Fibroblast of peridontal ligament (primary cell): Measurements from ENCODE around the gene DNAJC2.
"Not testable (repeated sequence)": the region's sequence is repeated elsewhere in the genome, so short reads cannot be mapped to it uniquely, and the experiment has no call there.

Source experiments
- DNase-seq: peaks from one replicate; pipeline ENCODE4 v3.0.0-alpha.2; 2010; ENCODE audit errors: extremely low read depth

The DNAJC2 gene

DNA sequence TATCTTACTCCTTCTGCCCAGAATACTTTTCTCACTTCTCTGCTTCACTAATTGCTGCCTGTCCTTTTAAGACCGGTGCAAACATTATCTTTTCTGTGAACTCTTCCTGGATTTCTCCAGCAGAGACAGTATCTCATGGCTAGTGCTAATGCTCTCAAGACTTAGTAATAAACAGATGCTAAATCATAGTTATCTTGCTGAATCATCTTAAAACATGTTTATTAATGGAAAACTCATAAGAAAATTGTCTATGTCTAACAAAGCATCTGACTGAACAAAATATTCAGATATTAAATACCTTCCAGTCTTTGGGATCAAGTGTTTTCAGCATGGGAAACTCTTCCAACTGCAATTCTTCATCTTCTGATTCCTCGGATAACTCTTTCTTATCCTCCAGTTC, 3.1 kb downstream of the DNAJC2 start:
- no peak for DNase-seq

DNA sequence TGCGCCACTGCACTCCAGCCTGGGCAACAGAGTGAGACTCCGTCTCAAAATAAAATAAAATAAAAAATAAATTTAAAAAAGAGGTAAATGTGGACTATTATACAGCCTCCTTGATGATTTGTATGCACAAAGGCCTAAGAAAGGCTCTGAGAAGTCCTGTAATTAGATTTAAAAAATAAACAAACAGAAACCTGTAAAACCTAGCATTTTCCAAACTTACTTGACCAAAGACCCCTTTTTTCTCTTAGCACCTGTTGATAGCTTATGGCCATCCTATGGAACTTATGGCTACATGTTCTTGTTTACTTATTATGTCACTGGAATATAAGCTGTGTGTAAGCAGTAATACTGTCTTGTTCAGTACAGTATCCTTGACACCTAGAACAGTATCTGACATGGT, 5.7 kb downstream of the DNAJC2 start:
- no peak for DNase-seq

DNA sequence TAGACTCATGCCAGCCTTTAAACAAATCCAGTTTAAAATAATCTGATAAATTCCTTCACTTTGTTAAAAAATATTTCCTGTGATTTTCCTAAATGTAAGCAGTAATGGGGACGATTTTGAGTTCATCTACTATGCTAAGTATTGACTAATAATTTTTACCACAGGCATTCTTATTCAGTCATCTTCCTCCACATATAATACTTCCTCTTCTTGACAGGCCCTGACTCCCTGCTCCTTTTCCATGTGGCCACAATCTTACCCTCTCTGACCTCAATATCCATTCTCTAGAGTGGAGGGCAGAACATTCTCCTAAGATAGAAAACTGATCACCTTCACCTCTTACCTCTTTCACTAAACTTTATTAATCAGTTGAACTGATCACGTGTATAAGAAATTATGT, 7.8 kb downstream of the DNAJC2 start:
- DNase-seq = no peak

DNA sequence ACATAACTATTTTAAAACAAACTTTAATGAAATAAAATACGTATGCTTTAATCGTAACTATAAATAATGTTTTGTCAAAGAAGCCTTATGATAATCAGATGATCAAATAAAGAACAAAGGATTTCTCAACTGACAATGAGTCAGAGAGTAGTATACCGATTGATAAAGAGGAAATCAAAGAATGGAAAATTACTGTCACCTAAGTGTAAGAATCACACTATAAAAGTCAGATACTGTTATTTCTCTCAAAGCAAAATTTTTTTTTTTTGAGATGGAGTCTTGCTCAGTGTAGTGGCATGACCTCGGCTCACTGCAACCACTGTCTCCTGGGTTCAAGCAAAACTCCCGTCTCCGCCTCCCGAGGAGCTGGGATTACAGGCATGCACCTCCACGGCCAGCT, 18.8 kb downstream of the DNAJC2 start:
- DNase-seq = no peak

DNA sequence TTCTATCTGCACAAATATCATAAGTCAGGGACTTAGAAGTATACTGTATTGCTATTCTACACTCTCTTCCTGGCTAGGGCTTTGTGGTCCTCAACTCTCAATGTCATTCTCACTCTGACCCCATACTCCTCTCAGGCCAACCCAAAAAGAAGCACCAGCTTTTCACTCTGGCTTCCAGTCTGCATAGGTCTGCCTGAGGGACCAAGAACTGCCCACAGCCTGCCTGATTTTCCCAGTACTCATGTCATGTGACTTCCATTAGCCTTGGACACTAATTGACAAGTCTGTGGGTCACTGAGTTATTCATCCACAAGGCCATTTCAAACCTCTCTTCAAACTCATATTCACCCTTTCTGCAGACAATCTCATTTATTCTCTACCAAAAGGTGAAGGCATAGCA, 27.6 kb downstream of the DNAJC2 start:
- DNase-seq = no peak

DNA sequence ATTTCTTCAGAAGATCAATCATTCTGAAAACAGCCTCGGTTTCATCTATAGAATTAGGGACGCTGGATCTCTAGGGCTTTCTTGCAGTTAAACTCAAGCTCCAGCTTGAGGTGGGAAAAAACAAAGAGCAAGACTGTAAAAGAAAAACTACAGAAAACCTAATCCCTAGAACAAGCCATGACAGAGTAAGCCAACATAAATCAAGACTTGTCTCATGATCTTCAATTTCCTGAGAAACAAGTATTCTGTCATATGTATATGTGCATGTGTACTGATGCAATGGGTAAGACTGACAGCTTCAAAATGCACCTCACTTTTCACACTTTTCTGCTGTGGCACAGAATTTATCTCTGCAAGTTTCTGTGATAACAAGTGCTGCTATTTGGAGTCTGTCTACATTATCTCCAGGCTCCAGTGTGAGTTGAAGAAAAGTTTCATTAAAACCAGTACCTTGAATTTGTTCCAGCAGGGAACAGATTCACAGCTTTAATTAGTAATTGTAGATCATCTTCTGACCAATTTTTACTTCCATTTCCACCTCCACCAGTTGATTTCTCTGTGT, 28.1 kb downstream of the DNAJC2 start:
- DNase-seq = no peak

DNA sequence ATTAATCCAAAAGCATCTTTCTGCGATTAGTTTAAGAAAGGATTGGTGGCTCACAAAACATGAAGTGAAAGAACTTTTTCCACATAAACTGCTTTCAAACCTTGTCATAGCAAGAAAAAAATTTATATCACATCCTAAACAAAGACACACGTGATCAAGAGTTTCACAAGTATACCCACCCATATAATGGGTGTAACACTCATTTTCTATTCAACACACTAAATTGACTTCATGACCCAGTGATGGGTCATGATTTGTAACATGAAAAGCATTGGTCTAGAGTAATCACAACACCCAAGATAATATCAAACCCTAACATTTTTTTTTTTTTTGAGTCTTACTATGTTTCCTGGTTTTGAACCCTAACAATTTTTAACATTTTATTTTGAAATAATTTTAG, 29.7 kb downstream of the DNAJC2 start:
- no peak for DNase-seq

DNA sequence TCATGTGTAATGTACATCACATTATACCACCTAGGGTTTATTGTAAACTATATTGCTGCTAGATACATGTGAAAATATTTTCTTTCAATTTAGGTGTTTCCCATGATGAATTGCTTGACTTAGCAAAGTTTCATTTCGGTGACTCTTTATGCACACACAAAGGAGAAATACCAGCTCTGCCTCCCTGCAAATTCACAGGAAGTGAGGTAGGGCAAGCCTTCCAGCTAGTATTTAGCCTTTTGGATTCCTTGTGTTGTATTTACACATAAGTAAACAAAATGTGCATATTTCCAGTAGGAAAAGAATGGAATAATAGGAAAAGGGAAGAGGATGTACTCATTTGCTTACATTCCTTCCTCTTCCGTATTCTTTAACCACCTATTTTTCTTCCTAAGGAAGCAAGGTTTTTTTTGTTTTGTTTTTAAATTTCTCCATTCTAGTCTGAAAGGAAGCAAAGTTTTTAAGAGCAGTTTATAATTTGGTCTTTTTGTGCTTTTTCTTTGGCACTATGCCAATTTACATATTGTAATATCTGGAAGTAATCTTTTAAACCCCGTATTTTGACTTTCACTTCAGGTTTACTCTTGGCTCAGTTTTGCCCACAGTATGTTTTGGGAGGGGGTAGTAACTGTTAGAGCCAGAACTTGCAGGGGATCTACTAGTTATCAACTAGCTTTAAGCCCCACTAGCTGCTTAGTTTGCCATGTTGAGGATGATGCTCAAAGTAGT, 36.9 kb downstream of the DNAJC2 start:
- DNase-seq = no peak

DNA sequence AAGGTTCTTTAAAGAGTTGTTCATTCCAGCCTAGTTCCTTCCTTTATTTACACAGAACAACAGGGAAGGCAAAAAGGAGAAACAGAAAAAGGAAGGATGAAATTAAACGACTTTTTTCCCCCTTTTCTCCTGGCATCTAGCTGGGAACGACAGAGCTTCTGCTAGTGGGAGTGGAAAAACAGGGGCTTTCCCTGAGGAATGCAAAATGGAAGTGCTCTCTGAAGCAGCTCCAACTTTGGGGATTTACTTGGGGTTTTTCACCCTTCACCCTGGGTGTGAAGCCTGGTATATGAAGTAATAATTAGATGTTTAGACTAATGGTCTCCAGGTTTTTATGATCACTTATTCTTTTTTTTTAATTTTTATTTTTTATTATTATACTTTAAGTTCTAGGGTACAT, 43.1 kb downstream of the DNAJC2 start:
- no peak for DNase-seq

DNA sequence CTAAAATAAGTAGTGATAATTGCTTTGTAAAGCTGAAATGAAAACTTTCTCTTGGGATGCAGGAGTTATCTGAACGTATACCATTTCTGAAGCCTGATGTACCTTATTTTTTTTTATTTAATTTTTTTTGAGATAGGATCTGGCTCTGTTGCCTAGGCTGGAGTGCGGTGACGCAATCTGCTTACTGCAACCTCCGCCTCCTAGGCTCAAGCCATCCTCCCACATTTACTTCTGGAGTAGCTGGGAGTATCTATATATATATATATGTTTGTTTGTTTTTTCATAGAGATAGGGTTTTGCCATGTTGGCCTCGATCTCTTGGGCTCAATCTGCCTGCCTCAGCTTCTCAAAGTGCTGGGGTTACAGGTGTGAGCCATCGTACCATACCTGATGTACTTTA, 44.9 kb downstream of the DNAJC2 start:
- no peak for DNase-seq

DNA sequence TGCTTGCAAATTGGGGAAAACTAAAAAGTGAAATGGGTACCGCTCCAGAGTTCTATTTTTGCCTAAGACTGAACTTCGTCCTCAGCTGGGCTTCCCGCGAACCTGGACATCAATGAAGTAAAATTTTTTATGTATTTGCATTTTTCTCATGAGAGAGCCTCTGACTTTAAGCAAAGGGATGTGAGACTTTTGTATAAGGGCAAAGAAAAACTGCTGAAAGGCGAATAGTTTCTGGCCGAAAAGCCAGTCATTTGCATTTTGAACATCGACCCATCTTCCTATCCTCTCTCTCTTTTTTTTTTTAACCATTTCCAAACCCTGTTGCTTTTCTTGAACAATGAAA, 46.8 kb downstream of the DNAJC2 start:
- no peak for DNase-seq

DNA sequence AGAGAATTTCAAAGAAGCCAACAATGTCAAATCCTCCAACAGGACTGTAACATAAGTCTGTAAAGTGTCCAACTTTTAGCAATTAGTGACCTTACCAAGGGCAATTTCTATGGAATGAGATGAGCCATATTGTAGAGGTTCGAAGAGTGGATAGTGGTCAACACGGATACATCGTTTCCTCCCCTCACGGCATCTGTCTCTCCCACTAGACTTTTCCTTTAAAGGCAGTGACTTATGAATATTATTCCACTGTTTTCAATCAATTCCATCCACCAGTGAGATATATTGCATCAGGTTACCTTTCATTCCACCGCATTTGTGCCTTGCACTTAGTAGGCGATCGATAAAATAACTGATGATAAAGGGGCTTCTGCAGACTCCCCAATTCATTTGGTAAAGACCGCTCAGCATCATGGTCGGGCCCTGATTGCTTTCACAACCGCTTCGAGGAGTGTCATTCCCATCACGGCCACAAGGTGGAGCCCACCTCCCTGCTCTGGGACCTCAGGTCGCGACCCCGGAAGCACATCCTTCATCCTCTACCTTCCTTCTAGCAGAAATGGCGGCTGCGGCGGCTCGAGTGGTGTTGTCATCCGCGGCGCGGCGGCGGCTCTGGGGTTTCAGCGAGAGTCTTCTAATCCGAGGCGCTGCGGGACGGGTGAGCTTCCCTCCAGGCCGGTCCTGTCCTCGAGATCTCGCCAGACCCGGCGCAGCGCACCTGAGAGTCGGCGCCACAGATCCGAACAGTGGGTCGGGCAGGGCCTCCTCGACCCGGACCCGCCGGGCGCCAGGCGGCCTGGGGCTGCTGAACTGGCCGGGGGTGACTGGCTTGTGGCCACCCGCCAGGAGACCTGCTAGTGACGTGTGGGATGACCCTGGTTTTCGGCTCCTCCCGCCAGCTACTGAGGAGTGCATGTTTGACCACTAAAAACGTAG, 47.4 kb downstream of the DNAJC2 start, which contains the start of gene PMPCB:
TSS of gene PMPCB (plus strand) at position 535 of the 936 bp plus-strand sequence. CDS start at position 560, 25 bp downstream.
- peak; percentile 92 for DNase-seq

DNA sequence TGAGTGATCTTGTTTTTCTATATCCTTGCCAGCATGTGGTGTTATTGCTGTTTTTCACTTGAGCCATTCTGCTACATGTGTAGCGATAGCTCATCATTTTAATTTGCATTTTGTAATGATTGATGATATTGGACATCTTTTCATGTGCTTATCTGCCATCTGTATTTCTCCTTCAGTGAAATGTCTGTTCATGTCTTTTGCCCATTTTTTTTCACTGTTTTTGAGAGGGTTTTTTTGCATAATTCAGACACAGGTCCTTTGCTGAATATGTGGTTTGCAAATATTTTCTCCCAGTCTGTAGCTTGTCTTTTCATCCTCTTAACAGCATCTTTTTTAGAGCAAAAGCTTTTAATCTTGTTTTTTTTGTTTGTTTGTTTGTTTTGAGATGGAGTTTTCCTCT, 51.0 kb downstream of the DNAJC2 start:
- no peak for DNase-seq

DNA sequence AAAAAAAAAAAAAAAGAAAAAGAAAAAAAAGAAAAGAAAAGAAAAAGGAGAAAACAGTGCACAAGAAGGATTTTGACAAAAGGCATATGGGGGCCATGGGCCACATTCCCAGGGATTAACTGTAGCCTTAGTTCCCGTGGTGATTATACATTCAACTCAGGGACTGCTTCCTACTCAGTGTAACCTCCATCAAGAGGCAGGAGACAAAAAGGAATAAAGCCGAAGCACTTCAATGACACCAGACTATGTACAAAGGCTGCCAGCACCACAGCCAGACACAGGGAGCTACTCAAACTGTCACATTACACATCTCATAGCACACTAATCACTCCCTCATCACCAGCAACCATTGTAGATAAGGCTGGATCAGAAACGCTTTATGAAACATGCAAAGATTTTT, 52.4 kb downstream of the DNAJC2 start:
- no peak for DNase-seq

DNA sequence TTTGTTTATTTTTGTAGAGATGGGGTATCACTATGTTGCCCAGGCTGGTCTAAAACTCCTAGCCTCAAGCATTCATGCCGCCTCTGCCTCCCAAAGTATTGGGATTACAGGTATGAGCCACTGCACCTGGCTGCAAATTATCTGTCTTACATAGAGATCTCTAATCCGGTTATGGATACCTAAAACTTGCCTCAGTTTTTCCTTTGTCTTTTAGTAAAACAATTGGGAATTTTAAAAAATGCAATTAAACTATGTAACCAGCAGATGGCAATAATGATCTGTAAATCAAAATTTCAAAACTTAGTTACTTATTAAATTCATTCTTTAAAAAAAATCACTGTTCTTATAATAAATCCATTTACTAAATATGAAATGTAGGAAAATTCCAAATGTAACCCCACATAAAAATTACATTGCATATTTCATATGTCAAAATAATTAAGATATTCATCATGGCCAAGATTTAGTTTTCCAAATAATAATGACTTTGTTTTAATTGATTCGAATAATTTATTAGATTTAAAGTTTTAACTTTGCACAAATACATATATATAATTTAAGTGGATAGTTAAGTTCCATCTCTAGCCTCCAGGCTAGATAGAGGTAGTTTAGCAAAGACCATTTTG, 61.7 kb downstream of the DNAJC2 start:
- not testable (repeated sequence) for DNase-seq

DNA sequence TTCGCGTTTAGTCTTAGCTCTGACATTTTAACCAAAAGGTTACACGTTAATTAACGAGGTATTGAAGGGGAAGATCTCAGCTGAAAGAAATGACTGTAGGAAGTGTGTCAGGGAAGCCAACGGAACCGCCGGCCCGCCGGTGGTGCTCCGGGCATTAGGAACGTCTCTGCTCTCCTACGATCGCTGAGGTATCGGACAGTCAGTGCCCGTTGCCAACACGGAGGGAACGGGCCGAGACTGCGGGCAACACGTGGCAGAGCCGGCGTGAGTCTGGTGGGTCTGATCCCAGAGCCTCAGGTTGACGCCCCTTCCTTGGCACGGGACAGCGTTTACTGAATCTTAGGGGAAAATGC, 63.8 kb downstream of the DNAJC2 start:
- DNase-seq = not testable (repeated sequence)

DNA sequence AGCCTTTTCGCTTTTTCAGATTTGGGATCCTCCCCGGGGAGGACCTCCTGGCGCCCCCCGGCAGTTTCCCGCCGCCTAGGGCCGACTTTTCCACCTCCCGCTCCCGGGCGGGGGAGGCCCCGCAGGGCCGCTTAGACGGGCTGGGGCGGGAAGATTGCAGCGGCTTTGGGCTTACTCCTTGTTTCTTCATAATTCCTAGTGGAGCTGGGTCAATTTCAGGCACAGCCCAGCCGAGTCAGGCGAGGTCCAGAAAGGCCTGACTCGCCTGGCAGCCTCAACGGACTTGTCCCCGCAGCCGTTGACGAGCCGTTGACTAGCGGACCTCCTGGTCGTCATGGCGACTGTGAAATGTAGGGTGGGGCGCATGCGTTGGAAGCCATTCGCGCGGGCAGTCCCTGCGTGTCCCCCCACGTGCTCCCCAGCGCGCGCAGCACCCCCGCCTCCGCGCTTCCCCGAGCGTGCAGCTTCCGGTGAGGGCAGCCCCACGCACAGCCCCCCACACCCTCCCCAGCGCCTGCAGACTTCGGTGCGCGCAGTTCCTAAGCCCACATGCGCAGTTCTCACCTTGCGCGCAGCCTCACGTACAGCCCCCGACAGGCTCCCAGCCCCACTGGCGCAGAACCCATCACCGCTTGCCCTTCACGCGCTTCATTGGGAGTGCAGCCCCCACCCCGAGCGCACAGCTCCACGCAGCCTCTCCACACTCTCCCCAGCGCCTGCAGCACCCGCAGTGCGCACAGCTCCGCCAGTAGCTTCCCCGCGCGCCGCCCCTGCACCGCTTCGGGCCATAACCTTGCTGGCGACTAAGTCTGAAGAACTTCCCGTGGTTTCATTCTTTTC, 64.4 kb downstream of the DNAJC2 start:
- peak; percentile 63 for DNase-seq

DNA sequence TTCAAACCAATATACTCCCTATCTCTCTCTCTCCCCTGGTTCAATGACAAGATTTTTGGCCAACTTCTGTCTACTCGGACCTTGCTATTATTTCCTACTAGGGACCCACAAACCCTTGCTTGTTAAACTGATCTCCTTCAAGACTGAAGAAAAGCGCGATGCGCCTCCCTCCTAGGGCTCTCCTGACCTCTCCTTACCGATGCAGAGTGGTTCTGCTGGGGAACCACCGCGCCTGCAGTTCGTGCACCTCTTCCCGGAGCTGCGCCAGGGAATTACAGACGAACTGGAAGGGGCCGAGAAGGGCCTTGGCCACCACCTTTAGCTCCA, 65.0 kb downstream of the DNAJC2 start:
- peak; percentile 16 for DNase-seq

DNA sequence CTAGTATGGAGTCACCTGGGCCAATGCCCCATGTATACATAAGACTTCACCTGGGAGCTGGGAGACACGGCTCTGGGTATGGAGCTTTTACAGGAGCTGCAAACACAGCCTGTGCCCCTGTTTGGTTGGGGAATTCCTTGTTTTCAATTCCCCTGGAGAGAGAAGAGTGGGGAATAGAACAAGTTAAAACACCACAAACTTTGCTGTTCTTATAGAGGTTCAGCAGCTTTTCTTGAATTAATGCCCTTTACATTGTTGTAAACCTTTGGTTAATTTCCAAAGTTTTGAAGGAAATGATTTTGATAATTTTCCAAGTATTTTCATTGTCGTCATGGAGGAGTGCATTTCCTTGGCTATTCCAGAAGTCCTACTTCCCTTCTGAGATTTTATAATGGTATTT, 66.4 kb downstream of the DNAJC2 start:
- DNase-seq = not testable (repeated sequence)

DNA sequence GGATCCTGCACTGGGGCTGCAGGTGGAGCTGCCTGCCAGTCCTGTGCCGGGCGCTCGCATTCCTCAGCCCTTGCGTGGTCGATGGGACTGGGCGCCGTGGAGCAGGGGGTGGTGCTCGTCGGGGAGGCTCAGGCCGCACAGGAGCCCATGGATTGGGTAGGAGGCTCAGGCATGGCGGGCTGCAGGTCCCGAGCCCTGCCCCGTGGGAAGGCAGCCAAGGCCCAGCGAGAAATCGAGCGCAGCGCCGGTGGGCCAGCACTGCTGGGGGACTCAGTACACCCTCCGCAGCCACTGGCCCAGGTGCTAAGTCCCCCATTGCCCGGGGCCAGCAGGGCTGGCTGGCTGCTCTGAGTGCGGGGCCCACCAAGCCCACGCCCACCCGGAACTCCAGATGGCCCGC, 69.7 kb downstream of the DNAJC2 start:
- DNase-seq = not testable (repeated sequence)

DNA sequence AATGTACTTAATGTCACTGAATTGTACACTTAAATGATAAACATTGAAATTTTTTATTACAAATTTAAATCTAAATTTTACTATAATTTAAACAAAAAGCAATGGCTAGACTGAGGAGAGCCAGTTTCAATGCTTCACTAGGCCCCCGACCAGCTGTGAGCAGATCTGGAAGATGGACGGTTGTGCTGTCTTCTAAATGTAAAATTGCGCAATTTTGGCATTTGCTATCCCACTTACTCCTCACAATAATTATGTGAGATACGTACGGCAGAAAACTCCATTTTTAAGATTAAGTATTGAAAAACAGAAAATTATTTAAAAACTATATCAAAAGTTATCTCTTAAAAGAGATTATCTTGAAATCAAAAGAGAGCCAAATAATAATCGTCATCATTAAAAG, 71.2 kb downstream of the DNAJC2 start:
- not testable (repeated sequence) for DNase-seq

DNA sequence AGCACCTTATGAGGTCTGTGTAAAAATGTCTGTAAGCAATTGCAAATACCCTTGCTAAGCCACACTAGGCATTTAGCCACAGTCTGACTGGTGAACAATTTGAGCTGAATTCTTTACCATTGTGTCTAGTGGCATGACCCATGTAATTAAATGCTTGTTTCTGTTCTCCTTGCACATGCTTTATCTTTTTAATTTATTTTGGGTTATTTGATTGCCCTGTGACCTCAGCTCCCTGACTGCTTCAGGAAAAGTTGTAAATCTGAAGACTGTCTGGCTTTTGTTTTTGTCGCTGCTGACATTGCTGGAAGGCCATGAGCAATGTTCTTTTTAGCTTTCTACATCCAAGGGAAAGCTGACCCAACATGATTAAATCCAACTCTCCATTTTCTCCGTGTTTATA, 78.3 kb downstream of the DNAJC2 start:
- not testable (repeated sequence) for DNase-seq
